ENCODE measurements around the gene PPP1R26. TPM values are rescaled to one million over a fixed set of nuclear protein-coding genes. Genes with fewer than 3 reads are reported as not detected.
A peak's percentile ranks its signal among the peaks of the same experiment; 100 is the strongest.

The PPP1R26 gene
- total and polyA plus RNA-seq, 2 of the 13 experiments (the other 11 are each of a cell fraction or from before 2014, with no cell fraction given) = 8.6 to 11.6 TPM

DNA sequence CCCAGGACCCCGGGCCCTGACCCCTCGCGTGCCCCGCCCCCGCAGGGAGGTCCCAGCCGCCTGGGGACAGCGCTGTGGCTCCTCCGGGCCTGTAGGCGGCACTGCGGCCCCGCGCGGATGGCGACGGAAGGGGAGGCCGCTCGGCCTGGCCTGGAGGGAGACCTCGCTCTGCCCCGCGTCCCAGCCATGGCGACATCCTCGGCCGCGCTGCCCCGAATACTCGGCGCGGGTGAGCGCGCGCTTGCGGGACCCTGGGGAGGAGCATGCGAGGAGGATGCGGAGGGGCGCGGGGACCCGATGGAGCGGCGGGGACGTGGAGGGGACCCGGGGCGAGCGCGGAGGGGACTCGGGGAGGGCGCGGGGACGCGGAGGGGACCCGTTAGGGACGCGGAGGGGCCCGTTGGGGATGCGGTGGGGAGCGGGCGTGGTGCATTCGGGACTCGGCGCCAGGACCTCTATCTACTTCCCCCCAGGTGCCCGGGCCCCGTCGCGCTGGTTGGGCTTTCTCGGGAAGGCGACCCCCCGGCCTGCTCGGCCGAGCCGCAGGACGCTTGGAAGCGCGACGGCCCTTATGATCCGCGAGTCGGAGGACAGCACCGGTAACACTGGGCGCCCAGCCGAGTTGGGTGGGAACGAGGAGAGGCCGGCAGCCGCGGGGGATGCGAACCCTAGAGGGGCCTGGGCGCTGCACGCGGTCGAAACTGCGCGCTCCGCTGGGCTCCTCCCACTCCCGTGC lies 21.1 kb downstream of the PPP1R26 start, which contains the start of gene MRPS2 (continued):
- TF ChIP-seq, protein P1, sequence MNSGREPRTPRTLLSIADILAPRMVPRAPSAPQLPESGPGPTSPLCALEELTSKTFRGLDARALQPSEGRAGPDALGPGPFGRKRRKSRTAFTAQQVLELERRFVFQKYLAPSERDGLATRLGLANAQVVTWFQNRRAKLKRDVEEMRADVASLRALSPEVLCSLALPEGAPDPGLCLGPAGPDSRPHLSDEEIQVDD (CRISPR knock-in tag; IDR thresholded peaks at IDR 0.05; ENCODE audit: borderline replicate concordance) = no peak; the same call in 1 of the 2 replicates
- TF ChIP-seq, protein P2, sequence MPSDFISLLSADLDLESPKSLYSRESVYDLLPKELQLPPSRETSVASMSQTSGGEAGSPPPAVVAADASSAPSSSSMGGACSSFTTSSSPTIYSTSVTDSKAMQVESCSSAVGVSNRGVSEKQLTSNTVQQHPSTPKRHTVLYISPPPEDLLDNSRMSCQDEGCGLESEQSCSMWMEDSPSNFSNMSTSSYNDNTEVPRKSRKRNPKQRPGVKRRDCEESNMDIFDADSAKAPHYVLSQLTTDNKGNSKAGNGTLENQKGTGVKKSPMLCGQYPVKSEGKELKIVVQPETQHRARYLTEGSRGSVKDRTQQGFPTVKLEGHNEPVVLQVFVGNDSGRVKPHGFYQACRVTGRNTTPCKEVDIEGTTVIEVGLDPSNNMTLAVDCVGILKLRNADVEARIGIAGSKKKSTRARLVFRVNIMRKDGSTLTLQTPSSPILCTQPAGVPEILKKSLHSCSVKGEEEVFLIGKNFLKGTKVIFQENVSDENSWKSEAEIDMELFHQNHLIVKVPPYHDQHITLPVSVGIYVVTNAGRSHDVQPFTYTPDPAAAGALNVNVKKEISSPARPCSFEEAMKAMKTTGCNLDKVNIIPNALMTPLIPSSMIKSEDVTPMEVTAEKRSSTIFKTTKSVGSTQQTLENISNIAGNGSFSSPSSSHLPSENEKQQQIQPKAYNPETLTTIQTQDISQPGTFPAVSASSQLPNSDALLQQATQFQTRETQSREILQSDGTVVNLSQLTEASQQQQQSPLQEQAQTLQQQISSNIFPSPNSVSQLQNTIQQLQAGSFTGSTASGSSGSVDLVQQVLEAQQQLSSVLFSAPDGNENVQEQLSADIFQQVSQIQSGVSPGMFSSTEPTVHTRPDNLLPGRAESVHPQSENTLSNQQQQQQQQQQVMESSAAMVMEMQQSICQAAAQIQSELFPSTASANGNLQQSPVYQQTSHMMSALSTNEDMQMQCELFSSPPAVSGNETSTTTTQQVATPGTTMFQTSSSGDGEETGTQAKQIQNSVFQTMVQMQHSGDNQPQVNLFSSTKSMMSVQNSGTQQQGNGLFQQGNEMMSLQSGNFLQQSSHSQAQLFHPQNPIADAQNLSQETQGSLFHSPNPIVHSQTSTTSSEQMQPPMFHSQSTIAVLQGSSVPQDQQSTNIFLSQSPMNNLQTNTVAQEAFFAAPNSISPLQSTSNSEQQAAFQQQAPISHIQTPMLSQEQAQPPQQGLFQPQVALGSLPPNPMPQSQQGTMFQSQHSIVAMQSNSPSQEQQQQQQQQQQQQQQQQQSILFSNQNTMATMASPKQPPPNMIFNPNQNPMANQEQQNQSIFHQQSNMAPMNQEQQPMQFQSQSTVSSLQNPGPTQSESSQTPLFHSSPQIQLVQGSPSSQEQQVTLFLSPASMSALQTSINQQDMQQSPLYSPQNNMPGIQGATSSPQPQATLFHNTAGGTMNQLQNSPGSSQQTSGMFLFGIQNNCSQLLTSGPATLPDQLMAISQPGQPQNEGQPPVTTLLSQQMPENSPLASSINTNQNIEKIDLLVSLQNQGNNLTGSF (CRISPR knock-in tag; IDR thresholded peaks at IDR 0.05) = no peak
- 0 out of 2 replicates have a peak, but pooled peaks have one; percentile 56 for TF ChIP-seq ZBTB2 (CRISPR knock-in tag; IDR thresholded peaks at IDR 0.05; ENCODE audit: low read depth)
- no peak for TF ChIP-seq TIGD3 (CRISPR knock-in tag; IDR thresholded peaks at IDR 0.05; ENCODE audit: borderline replicate concordance)
- TF ChIP-seq, protein P3, sequence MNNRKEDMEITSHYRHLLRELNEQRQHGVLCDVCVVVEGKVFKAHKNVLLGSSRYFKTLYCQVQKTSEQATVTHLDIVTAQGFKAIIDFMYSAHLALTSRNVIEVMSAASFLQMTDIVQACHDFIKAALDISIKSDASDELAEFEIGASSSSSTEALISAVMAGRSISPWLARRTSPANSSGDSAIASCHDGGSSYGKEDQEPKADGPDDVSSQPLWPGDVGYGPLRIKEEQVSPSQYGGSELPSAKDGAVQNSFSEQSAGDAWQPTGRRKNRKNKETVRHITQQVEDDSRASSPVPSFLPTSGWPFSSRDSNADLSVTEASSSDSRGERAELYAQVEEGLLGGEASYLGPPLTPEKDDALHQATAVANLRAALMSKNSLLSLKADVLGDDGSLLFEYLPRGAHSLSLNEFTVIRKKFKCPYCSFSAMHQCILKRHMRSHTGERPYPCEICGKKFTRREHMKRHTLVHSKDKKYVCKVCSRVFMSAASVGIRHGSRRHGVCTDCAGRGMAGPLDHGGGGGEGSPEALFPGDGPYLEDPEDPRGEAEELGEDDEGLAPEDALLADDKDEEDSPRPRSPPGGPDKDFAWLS (CRISPR knock-in tag; IDR thresholded peaks at IDR 0.05; ENCODE audit: borderline replicate concordance) = no peak
- no peak for TF ChIP-seq ZNF333 (CRISPR knock-in tag; IDR thresholded peaks at IDR 0.05; ENCODE audit: borderline replicate concordance)
- no peak for TF ChIP-seq ZEB1 (IDR thresholded peaks at IDR 0.05; ENCODE audit: insufficient replicate concordance, low read depth)
- TF ChIP-seq SIX4 (CRISPR knock-in tag; IDR thresholded peaks at IDR 0.05) = no peak; the same call in 1 of the 2 replicates
- TF ChIP-seq BRCA1 (CRISPR knock-in tag; IDR thresholded peaks at IDR 0.05) = peak; percentile 51; the same call in 1 of the 2 replicates
- peak; percentile 65; the same call in 1 of the 2 replicates for TF ChIP-seq DR1 (CRISPR knock-in tag; IDR thresholded peaks at IDR 0.05)
- TF ChIP-seq FOXP4 (CRISPR knock-in tag; IDR thresholded peaks at IDR 0.05) = peak; percentile 52; the same call in 1 of the 2 replicates
- peak; percentile 88 for TF ChIP-seq KDM5A (IDR thresholded peaks at IDR 0.05; ENCODE audit: borderline replicate concordance, low read length)
- no peak for TF ChIP-seq SUZ12 (IDR thresholded peaks at IDR 0.05; ENCODE audit: low read depth, low read length)
- TF ChIP-seq AGO2 (optimal IDR thresholded peaks at IDR 0.05; ENCODE audit: low read depth, low read length) = peak; percentile 71
- peak; percentile 85 for TF ChIP-seq MYC (CRISPR knock-in tag; IDR thresholded peaks at IDR 0.05; ENCODE audit: borderline replicate concordance)

Measured in HepG2 (cell line).